GM12892 (cell line): ENCODE measurements around the gene SELPLG.
"Not testable (repeated sequence)": the region's sequence is repeated elsewhere in the genome, so short reads cannot be mapped to it uniquely, and the experiment has no call there.

ENCODE experiments used
- POLR2A ChIP-seq: IDR thresholded peaks from 2 replicates; pipeline ENCODE4 v1.6.1; 2011; ENCODE audit warnings: low read depth, low read length, control low read depth
- POLR2AphosphoS5 ChIP-seq: IDR thresholded peaks from 2 replicates; pipeline ENCODE4 v1.6.1; 2011; ENCODE audit warnings: low read depth, low read length, control low read depth

GRCh38 chr12:108574276-108574675 lies 59.4 kb downstream of the SELPLG start:
- TF ChIP-seq POLR2A, POLR2AphosphoS5: not testable (repeated sequence)
